ENCODE data around the gene LRMDA.
"Not testable (repeated sequence)": the region's sequence is repeated elsewhere in the genome, so short reads cannot be mapped to it uniquely, and the experiment has no call there.

DNA sequence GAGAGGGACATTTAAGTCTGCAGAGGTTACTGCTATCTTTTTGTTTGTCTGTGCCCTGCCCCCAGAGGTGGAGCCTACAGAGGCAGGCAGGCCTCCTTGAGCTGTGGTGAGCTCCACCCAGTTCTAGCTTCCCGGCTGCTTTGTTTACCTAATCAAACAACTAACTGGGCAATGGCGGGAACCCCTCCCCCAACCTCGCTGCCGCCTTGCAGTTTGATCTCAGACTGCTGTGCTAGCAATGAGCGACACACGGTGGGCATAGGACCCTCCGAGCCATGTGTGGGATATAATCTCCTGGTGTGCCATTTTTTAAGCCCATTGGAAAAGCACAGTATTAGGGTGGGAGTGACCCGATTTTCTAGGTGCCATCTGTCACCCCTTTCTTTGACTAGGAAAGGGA is 716.8 kb downstream of the LRMDA start:
- TF ChIP-seq, protein P1, sequence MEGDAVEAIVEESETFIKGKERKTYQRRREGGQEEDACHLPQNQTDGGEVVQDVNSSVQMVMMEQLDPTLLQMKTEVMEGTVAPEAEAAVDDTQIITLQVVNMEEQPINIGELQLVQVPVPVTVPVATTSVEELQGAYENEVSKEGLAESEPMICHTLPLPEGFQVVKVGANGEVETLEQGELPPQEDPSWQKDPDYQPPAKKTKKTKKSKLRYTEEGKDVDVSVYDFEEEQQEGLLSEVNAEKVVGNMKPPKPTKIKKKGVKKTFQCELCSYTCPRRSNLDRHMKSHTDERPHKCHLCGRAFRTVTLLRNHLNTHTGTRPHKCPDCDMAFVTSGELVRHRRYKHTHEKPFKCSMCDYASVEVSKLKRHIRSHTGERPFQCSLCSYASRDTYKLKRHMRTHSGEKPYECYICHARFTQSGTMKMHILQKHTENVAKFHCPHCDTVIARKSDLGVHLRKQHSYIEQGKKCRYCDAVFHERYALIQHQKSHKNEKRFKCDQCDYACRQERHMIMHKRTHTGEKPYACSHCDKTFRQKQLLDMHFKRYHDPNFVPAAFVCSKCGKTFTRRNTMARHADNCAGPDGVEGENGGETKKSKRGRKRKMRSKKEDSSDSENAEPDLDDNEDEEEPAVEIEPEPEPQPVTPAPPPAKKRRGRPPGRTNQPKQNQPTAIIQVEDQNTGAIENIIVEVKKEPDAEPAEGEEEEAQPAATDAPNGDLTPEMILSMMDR (IDR thresholded peaks at IDR 0.05): not testable (repeated sequence)
- TF ChIP-seq POLR2AphosphoS5, POLR2A (IDR thresholded peaks at IDR 0.05): not testable (repeated sequence)
